Measurements from ENCODE around the gene CALM1. TPM values are rescaled to one million over a fixed set of nuclear protein-coding genes. Genes with fewer than 3 reads are reported as not detected.

Gene CALM1
- total RNA-seq, 1 donor from 2014 or later: 590 TPM

DNA sequence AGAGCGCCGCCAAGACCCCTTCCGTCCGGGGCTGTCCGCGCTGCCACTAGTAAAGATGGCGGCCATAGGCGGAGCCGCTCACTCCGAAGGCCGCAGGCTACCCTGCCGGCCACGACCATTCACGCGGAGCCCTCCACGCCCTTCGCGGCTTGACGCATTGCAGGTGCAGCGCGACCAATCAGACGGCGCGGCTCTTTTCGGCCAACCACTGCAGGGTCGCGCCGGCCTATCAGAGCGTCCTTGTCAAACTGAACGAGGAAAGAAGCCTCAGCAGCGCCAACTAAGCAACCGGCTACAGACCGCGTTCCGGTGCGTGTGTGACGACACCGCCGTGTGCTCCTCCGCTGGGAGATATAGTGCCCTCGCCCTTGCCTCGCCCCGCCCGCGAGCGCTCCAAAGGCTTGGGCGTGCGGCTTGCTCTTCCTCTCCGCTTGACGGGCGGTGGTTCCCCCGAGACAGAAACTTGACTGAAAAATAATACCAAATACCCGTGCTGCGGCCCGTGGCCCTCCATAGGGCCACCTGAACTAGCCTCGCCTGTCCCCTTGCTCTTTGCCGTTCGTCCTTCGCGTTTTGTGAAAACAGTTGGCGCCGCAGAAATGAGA, 13.6 kb upstream of the CALM1 start:
- Mint-ChIP-seq H3K27me3 (ENCODE audit: unreplicated experiment) (no peaks in the 10 kb centered on the region), H3K4me3 (ENCODE audit: unreplicated experiment) (no peak overlapping the region), H3K9me3 (ENCODE audit: unreplicated experiment) (no peaks in the 10 kb centered on the region), H3K36me3 (ENCODE audit: unreplicated experiment) (no peaks in the 10 kb centered on the region), H3K4me1 (ENCODE audit: low read depth, unreplicated experiment) (peaks cover 7% of the 10 kb centered on the region), H3K27ac (ENCODE audit: unreplicated experiment) (no peak overlapping the region)
- TF ChIP-seq, protein P1, sequence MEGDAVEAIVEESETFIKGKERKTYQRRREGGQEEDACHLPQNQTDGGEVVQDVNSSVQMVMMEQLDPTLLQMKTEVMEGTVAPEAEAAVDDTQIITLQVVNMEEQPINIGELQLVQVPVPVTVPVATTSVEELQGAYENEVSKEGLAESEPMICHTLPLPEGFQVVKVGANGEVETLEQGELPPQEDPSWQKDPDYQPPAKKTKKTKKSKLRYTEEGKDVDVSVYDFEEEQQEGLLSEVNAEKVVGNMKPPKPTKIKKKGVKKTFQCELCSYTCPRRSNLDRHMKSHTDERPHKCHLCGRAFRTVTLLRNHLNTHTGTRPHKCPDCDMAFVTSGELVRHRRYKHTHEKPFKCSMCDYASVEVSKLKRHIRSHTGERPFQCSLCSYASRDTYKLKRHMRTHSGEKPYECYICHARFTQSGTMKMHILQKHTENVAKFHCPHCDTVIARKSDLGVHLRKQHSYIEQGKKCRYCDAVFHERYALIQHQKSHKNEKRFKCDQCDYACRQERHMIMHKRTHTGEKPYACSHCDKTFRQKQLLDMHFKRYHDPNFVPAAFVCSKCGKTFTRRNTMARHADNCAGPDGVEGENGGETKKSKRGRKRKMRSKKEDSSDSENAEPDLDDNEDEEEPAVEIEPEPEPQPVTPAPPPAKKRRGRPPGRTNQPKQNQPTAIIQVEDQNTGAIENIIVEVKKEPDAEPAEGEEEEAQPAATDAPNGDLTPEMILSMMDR (IDR thresholded peaks at IDR 0.05; ENCODE audit: partially characterized antibody, unreplicated experiment): no peak
- peak; percentile 99 for DNase-seq

DNA sequence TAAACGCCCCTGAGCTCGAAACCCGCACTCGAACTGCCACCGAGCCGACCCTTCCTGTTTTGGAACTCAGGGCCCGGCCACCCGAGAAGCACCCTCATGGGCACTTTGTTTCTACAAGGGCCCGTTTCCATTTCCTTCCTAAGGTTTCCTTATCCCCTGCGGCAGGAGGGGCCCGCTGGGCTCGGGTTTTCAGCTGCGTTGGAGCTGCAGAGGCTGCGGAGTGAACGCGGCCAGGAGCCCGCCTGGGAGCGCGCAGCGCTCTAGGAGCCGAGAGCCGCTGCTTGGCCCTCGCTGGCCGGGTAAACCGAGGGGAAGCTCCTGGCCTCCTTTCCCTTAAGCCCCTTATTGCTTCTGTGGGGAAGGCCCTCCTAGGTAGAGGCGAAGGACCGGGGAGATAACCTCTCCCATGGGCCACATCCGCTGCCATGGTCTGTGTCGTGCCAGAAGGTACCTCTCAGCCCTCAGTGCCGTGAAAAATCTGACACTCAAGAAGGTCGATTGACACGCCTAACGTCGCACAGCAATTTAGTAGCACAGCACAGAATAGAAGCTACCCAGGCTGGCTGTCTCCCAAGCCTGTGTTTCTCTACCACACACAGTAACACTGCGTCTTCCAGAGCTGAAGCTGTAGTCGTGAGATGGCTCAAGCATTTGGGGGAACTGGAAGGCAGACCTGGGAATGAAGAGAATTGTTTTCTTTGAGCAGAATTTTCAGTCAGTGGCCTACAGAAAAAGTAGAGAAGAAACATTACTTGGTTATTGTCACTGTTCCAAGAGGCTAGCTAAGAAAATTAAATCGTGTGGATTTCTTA, 12.9 kb upstream of the CALM1 start:
- Mint-ChIP-seq H3K27ac (ENCODE audit: unreplicated experiment) (no peak overlapping the region), H3K27me3 (ENCODE audit: unreplicated experiment) (no peaks in the 10 kb centered on the region), H3K9me3 (ENCODE audit: unreplicated experiment) (no peaks in the 10 kb centered on the region), H3K36me3 (ENCODE audit: unreplicated experiment) (no peaks in the 10 kb centered on the region), H3K4me3 (ENCODE audit: unreplicated experiment) (no peak overlapping the region), H3K4me1 (ENCODE audit: low read depth, unreplicated experiment) (peaks cover 7% of the 10 kb centered on the region)
- DNase-seq: peak; percentile 63
- TF ChIP-seq, protein P1 (IDR thresholded peaks at IDR 0.05; ENCODE audit: partially characterized antibody, unreplicated experiment): no peak

DNA sequence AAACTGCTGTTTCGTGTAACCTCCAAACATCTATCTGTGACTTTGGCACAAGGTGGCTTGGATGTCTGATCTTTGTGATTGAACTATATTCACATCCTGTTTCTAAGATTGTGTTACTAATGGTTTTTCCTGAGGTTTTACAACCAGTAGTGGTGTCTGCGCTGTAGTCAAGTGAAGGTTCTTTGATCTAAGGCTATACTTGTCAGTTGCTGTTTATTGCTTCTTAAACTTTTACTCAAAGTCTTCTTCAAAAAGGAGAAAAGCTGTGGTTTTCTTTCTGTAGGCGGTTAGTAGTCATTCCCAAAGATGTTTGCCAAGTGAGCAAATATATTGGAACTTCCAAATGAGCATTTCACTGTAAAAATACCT, 12.3 kb upstream of the CALM1 start:
- DNase-seq: no peak
- Mint-ChIP-seq H3K4me1 (ENCODE audit: low read depth, unreplicated experiment) (peaks cover 7% of the 10 kb centered on the region), H3K27me3 (ENCODE audit: unreplicated experiment) (no peaks in the 10 kb centered on the region), H3K4me3 (ENCODE audit: unreplicated experiment) (no peak overlapping the region), H3K36me3 (ENCODE audit: unreplicated experiment) (no peaks in the 10 kb centered on the region), H3K27ac (ENCODE audit: unreplicated experiment) (no peak overlapping the region), H3K9me3 (ENCODE audit: unreplicated experiment) (no peaks in the 10 kb centered on the region)
- TF ChIP-seq, protein P1 (IDR thresholded peaks at IDR 0.05; ENCODE audit: partially characterized antibody, unreplicated experiment): no peak

DNA sequence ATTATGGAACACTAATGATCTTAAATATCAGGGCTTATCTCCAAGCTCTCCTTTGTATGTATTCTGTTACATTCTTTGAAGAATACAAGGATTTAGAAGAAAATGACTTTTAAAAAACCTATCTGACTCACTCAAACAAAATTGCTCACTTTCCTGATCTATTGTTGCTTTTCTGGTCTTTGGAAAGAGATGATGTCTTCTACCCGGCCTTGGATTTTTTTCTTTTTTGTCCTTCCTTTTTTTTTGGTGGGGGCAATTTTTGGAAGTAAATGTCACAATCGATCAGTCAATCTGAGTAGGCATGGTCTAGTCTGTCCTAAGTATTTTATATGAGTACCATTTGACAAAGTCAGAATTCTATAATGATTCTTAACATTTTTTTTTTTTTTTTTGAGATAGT, 10.5 kb upstream of the CALM1 start:
- DNase-seq: no peak
- no peak overlapping the region for H3K4me3 Mint-ChIP-seq (ENCODE audit: unreplicated experiment)
- H3K9me3 Mint-ChIP-seq (ENCODE audit: unreplicated experiment): no peaks in the 10 kb centered on the region
- TF ChIP-seq, protein P1 (IDR thresholded peaks at IDR 0.05; ENCODE audit: partially characterized antibody, unreplicated experiment): no peak
- H3K36me3 Mint-ChIP-seq (ENCODE audit: unreplicated experiment): no peaks in the 10 kb centered on the region
- H3K4me1 Mint-ChIP-seq (ENCODE audit: low read depth, unreplicated experiment): peaks cover 7% of the 10 kb centered on the region
- no peaks in the 10 kb centered on the region for H3K27me3 Mint-ChIP-seq (ENCODE audit: unreplicated experiment)
- H3K27ac Mint-ChIP-seq (ENCODE audit: unreplicated experiment): no peak overlapping the region

DNA sequence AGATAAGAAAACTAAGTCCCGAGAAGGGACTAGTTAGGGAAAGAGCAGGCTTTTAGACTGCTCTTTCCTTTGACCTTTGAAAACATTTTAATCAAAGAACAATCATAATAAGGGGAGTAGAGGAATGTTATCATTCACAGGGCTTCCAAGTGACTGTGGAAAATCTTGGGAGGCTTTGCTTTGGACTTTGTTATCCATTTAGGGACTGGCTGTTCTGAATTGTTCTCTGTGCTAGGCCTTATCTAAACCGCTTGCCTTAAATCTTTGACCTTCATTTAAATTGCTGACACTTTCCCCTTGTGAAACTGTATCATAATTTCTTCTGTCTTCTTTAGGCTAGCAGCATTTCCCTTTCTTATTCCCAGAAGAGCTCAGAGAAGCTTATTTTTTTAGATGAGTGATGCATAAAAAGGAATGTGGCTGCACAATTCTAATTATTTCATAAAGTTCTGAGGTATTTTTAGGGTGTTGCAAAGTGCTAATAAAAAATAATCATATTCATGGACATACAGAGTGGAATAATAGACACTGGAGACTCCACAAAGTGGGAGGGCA, 9.5 kb upstream of the CALM1 start:
- H3K27ac Mint-ChIP-seq (ENCODE audit: unreplicated experiment): no peak overlapping the region
- no peaks in the 10 kb centered on the region for H3K27me3 Mint-ChIP-seq (ENCODE audit: unreplicated experiment)
- H3K4me3 Mint-ChIP-seq (ENCODE audit: unreplicated experiment): no peak overlapping the region
- DNase-seq: no peak
- peaks cover 7% of the 10 kb centered on the region for H3K4me1 Mint-ChIP-seq (ENCODE audit: low read depth, unreplicated experiment)
- no peaks in the 10 kb centered on the region for H3K36me3 Mint-ChIP-seq (ENCODE audit: unreplicated experiment)
- no peaks in the 10 kb centered on the region for H3K9me3 Mint-ChIP-seq (ENCODE audit: unreplicated experiment)
- TF ChIP-seq, protein P1 (IDR thresholded peaks at IDR 0.05; ENCODE audit: partially characterized antibody, unreplicated experiment): no peak

Measured in glutamatergic neuron (in vitro differentiated cells).